ENCODE results near the gene CDC42EP2. TPM values are rescaled to one million over a fixed set of nuclear protein-coding genes. Genes with fewer than 3 reads are reported as not detected.

The CDC42EP2 gene
- total RNA-seq, 1 experiment from 2014 or later: 8.1 TPM

- H3K4me1 ChIP-seq (ENCODE audit: control insufficient read depth, insufficient read depth, low read length): peaks cover 5% of the 10 kb centered on the region; the same call in 1 of the 2 replicates
- no peak for DNase-seq (ENCODE audit: low read depth, low spot score)
- TF ChIP-seq POLR2AphosphoS5 (IDR thresholded peaks at IDR 0.05; ENCODE audit: low read depth, low read length) (no peak), TCF7L2 (IDR thresholded peaks at IDR 0.05; ENCODE audit: low read depth, low read length) (no peak), REST (IDR thresholded peaks at IDR 0.05; ENCODE audit: insufficient read depth in 1 of 2, low read depth in 2 of 2, low read length in 1 of 2) (no peak), CTCF (IDR thresholded peaks at IDR 0.05) (no peak), SIN3A (IDR thresholded peaks at IDR 0.05; ENCODE audit: borderline replicate concordance, insufficient read depth, low read depth, low read length) (no peak)
- in situ Hi-C loops (cut with HindIII; ENCODE audit: low pct_unique_long_range_greater_than_20kb, low sequenced_read_pairs) (no loop called here), intact Hi-C loops (cut with micrococcal nuclease; ENCODE audit: unreplicated experiment) (no loop called here)
- H3K36me3 ChIP-seq (ENCODE audit: control insufficient read depth, insufficient read depth, low read length): peaks cover 12% of the 10 kb centered on the region
- no peaks in the 10 kb centered on the region for H3K27me3 ChIP-seq (ENCODE audit: control insufficient read depth, insufficient read depth, low read length)
- CTCF ChIA-PET: interaction anchor here (1.0 kb wide), 1 partner anchor 76 kb away, joined by 7 read pairs; no protein-coding TSS in a partner anchor
- POLR2A ChIA-PET: interaction anchor here (0.6 kb wide), 1 partner anchor 38 kb away, joined by 3 read pairs; no protein-coding TSS in a partner anchor
- H3K4me3 ChIP-seq (ENCODE audit: low read depth in 2 of 2, low read length in 2 of 2): no peak overlapping the region
- no peaks in the 10 kb centered on the region for H3K9me3 ChIP-seq (ENCODE audit: control insufficient read depth, insufficient read depth, low read depth, low read length)
- no peak for ATAC-seq
- BruUV-seq (replicated peaks): no TSS peak
- H3K27ac ChIP-seq (ENCODE audit: low read length): no peak overlapping the region
These were observed 36.8 kb downstream of the CDC42EP2 start for GRCh38 chr11:65351511-65351910.

GRCh38 chr11:65352783-65353182 lies 38.1 kb downstream of the CDC42EP2 start:
- H3K4me1 ChIP-seq (ENCODE audit: control insufficient read depth, insufficient read depth, low read length): peaks cover 5% of the 10 kb centered on the region; the same call in 1 of the 2 replicates
- no peak for ATAC-seq
- no peak overlapping the region for H3K27ac ChIP-seq (ENCODE audit: low read length)
- DNase-seq (ENCODE audit: low read depth, low spot score): no peak
- H3K27me3 ChIP-seq (ENCODE audit: control insufficient read depth, insufficient read depth, low read length): no peaks in the 10 kb centered on the region
- no TSS peak for BruUV-seq (replicated peaks)
- peaks cover 10% of the 10 kb centered on the region for H3K36me3 ChIP-seq (ENCODE audit: control insufficient read depth, insufficient read depth, low read length)
- ChIA-PET CTCF (interaction anchor here (0.6 to 0.8 kb wide), 4 partner anchors 10 to 78 kb away, joined by 3 to 8 read pairs (median 4); partner anchors contain the start of gene DPF2), POLR2A (no interaction called here)
- TF ChIP-seq POLR2AphosphoS5 (IDR thresholded peaks at IDR 0.05; ENCODE audit: low read depth, low read length) (no peak), TCF7L2 (IDR thresholded peaks at IDR 0.05; ENCODE audit: low read depth, low read length) (no peak), REST (IDR thresholded peaks at IDR 0.05; ENCODE audit: insufficient read depth in 1 of 2, low read depth in 2 of 2, low read length in 1 of 2) (no peak), SIN3A (IDR thresholded peaks at IDR 0.05; ENCODE audit: borderline replicate concordance, insufficient read depth, low read depth, low read length) (no peak), CTCF (IDR thresholded peaks at IDR 0.05) (no peak)
- in situ Hi-C loops (cut with HindIII; ENCODE audit: low pct_unique_long_range_greater_than_20kb, low sequenced_read_pairs) (no loop called here), intact Hi-C loops (cut with micrococcal nuclease; ENCODE audit: unreplicated experiment) (no loop called here)
- no peaks in the 10 kb centered on the region for H3K9me3 ChIP-seq (ENCODE audit: control insufficient read depth, insufficient read depth, low read depth, low read length)
- no peak overlapping the region for H3K4me3 ChIP-seq (ENCODE audit: low read depth in 2 of 2, low read length in 2 of 2)
